Stimulated activated CD8-positive, alpha-beta memory T cell treated with anti-CD3 and anti-CD28 coated beads, Interleukin-12 subunit alpha, Interleukin-12 subunit beta, amount 100 ng/mL, for 24 hours (primary cell): ENCODE data around the gene NIPAL4.

Experiments
- DNase-seq: peaks from one replicate; pipeline ENCODE4 v3.0.0-alpha.2; 2020; ENCODE audit errors: extremely low read depth

The NIPAL4 gene

DNA sequence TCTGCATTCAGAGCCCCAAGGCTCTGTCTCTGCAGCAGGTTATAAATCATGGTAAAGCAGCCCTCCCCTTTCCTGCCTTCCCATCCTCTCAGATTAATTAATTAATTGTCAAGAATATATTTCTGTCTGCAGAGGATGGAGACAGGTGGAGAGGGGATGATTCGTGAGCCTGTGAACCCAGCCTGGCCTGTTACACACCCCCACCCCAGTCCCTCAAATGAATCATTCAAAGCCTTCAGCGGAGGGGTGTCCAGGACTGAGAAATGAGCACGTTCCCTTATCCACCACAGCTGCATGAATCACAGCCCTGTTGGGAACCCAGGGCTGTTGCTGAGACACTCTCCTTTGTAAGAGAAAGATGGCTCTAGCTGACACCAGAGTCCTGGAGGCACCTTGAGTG lies 56.0 kb downstream of the NIPAL4 start:
- no peak for DNase-seq

DNA sequence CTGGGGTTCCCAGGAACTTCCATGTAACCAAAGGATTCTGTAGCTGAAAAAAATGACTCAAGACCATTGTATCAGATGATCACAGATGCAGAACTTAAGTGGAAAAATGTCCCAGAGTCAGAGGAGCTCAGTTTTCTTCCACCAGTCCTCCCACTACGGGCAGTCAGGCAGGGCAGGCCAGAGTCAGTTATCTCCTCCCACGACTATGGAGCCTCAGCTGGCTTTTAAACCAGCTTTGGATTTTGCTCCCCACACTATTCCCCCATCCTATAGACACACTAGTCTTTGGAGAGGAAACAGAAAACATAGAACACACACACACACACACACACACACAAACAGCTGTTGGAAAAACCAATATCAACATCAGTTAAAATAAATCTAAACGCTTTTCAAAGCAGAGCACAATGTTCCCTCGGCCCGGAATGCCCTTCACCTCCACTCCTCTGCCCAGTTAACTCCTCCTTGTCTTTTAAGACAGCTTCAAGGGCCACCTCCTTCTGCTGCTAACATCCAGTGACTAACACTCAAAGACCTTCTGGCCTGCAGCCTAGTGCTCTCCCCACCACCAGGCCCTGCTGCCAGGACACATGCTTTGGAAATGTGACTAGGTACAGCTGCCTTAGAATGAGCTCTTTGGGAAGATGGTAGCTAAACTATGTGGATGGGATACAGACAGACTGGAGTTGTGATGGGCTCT lies 56.8 kb downstream of the NIPAL4 start:
- no peak for DNase-seq

GRCh38 chr5:157518963-157519362 lies 59.0 kb downstream of the NIPAL4 start:
- no peak for DNase-seq

DNA sequence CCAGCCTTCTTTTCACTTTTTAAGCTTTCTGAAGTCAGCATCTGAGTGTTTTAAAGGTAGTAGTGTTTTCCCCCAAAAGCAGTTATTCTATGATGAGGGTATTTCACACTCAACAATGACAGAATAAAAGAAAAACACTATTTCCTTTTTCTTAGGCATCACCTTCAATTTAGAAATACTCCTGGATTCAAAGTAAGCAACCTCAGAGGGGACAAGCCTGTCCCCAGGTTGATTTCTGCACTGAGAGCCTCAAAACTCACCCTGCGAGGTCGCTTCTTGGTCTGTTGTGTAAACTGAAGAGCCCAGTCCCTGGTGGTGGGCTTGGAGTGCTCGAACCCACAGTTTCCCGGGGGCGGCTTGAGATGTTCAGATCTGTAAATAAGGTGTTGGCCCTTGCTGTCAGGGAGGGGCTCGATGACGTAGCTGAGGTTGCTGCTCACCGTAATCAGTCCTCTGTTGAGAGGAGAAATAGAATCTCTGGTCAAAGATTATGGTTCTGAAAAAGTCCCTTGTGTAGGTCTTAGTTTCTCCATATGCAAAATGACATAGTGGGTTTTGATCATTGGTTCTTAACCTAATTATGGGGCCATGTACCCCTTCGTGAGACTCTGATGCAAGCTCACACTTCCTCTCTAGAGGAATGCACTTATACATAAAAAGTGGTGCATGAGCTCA lies 59.7 kb downstream of the NIPAL4 start:
- no peak for DNase-seq

- DNase-seq, result no peak
Observed at GRCh38 chr5:157520911-157521703, 61.1 kb downstream of the NIPAL4 start.

- DNase-seq, result no peak
Observed at GRCh38 chr5:157521704-157522029, 61.7 kb downstream of the NIPAL4 start.

GRCh38 chr5:157523976-157524375 lies 64.0 kb downstream of the NIPAL4 start:
- no peak for DNase-seq
